Measurements from ENCODE around the gene THAP10. TPM values are rescaled to one million over a fixed set of nuclear protein-coding genes. Genes with fewer than 3 reads are reported as not detected.
A peak's percentile ranks its signal among the peaks of the same experiment; 100 is the strongest.

THAP10 gene
- total RNA-seq, 1 experiment from 2014 or later: 6.6 TPM

GRCh38 chr15:70866982-70867641, 25.1 kb downstream of the THAP10 start:
- intact Hi-C loops (cut with micrococcal nuclease; ENCODE audit: unreplicated experiment): loop anchor here (5.0 kb wide), 1 partner anchor 35 kb away; no protein-coding TSS in a partner anchor
- ChIA-PET POLR2A (ENCODE audit: low non-redundant PET) (no interaction called here), CTCF (no interaction called here)
- Histone ChIP-seq H3K9me3 (ENCODE audit: low read depth, low read length, poor library complexity, severe bottlenecking) (no peaks in the 10 kb centered on the region), H3K36me3 (ENCODE audit: insufficient read depth, low read length, poor library complexity, severe bottlenecking) (no peaks in the 10 kb centered on the region), H3K4me1 (ENCODE audit: insufficient read depth, low read length, poor library complexity, severe bottlenecking) (peaks cover 32% of the 10 kb centered on the region), H3K27me3 (replicated peaks; ENCODE audit: insufficient read depth, low read depth, low read length, poor library complexity) (no peaks in the 10 kb centered on the region), H3K4me3 (ENCODE audit: low read depth, low read length, poor library complexity, severe bottlenecking) (no peak overlapping the region), H3K27ac (ENCODE audit: low read depth, low read length, poor library complexity, severe bottlenecking) (no peak overlapping the region)
- TF ChIP-seq EZH2 (IDR thresholded peaks at IDR 0.05; ENCODE audit: borderline replicate concordance, low read depth, low read length, poor library complexity, severe bottlenecking) (no peak), CTCF (conservative IDR thresholded peaks at IDR 0.05; ENCODE audit: low read depth, low read length) (no peak)
- no TSS peak for BruUV-seq (replicated peaks)
- DNase-seq (ENCODE audit: low spot score): no peak

- H3K27me3 ChIP-seq (replicated peaks; ENCODE audit: insufficient read depth, low read depth, low read length, poor library complexity): no peaks in the 10 kb centered on the region
- H3K4me1 ChIP-seq (ENCODE audit: insufficient read depth, low read length, poor library complexity, severe bottlenecking): peaks cover 15% of the 10 kb centered on the region
- no peak overlapping the region for H3K4me3 ChIP-seq (ENCODE audit: low read depth, low read length, poor library complexity, severe bottlenecking)
- CTCF ChIA-PET: no interaction called here
- no peaks in the 10 kb centered on the region for H3K9me3 ChIP-seq (ENCODE audit: low read depth, low read length, poor library complexity, severe bottlenecking)
- DNase-seq (ENCODE audit: low spot score): peak; percentile 36
- TF ChIP-seq CTCF (conservative IDR thresholded peaks at IDR 0.05; ENCODE audit: low read depth, low read length) (no peak), EZH2 (IDR thresholded peaks at IDR 0.05; ENCODE audit: borderline replicate concordance, low read depth, low read length, poor library complexity, severe bottlenecking) (no peak)
- no TSS peak for BruUV-seq (replicated peaks)
- H3K36me3 ChIP-seq (ENCODE audit: insufficient read depth, low read length, poor library complexity, severe bottlenecking): no peaks in the 10 kb centered on the region
- peak overlapping the region; percentile 24 for H3K27ac ChIP-seq (ENCODE audit: low read depth, low read length, poor library complexity, severe bottlenecking)
- POLR2A ChIA-PET (ENCODE audit: low non-redundant PET): no interaction called here
- intact Hi-C loops (cut with micrococcal nuclease; ENCODE audit: unreplicated experiment): no loop called here
These were observed 28.6 kb downstream of the THAP10 start for GRCh38 chr15:70863450-70864218.

GRCh38 chr15:70859998-70860397, 32.2 kb downstream of the THAP10 start:
- Histone ChIP-seq H3K4me3 (ENCODE audit: low read depth, low read length, poor library complexity, severe bottlenecking) (no peak overlapping the region), H3K4me1 (ENCODE audit: insufficient read depth, low read length, poor library complexity, severe bottlenecking) (peaks cover 18% of the 10 kb centered on the region), H3K9me3 (ENCODE audit: low read depth, low read length, poor library complexity, severe bottlenecking) (no peaks in the 10 kb centered on the region), H3K27me3 (replicated peaks; ENCODE audit: insufficient read depth, low read depth, low read length, poor library complexity) (no peaks in the 10 kb centered on the region), H3K27ac (ENCODE audit: low read depth, low read length, poor library complexity, severe bottlenecking) (no peak overlapping the region), H3K36me3 (ENCODE audit: insufficient read depth, low read length, poor library complexity, severe bottlenecking) (no peaks in the 10 kb centered on the region)
- POLR2A ChIA-PET (ENCODE audit: low non-redundant PET): no interaction called here
- intact Hi-C loops (cut with micrococcal nuclease; ENCODE audit: unreplicated experiment): no loop called here
- no TSS peak for BruUV-seq (replicated peaks)
- DNase-seq (ENCODE audit: low spot score): no peak
- TF ChIP-seq EZH2 (IDR thresholded peaks at IDR 0.05; ENCODE audit: borderline replicate concordance, low read depth, low read length, poor library complexity, severe bottlenecking) (no peak), CTCF (conservative IDR thresholded peaks at IDR 0.05; ENCODE audit: low read depth, low read length) (no peak)
- CTCF ChIA-PET: no interaction called here

Measured in A673 (cell line).